Small intestine (tissue), 7 donors: ENCODE data around the gene C3orf85. TPM values are rescaled to one million over a fixed set of nuclear protein-coding genes. Genes with fewer than 3 reads are reported as not detected.
"Not testable (repeated sequence)": the region's sequence is repeated elsewhere in the genome, so short reads cannot be mapped to it uniquely, and the experiment has no call there.

Experiments
- DNase-seq, 2 donors: peaks; one replicate each; pipeline versions ENCODE4 v3.0.0 to v3.0.0-alpha.2; 2013
- FAIRE-seq: peaks from 2 replicates; lab custom pipeline; 2012; peaks lifted over from hg19 to GRCh38; lab: Jason Lieb, UNC
- H3K27ac ChIP-seq, 3 donors: one replicate each; pipeline ENCODE4 v1.5.1; 2013; ENCODE audit warnings: low read length in 2 of 3, mild to moderate bottlenecking in 2 of 3, control low read depth in 1 of 3, inconsistent platforms in 1 of 3, low read depth in 1 of 3, moderate library complexity in 1 of 3
- H3K27me3 ChIP-seq, 3 donors: one replicate each; pipeline ENCODE4 v1.6.1; 2013; ENCODE audit warnings: low read length in 3 of 3, inconsistent platforms in 1 of 3; ENCODE audit not compliant: control insufficient read depth in 3 of 3, insufficient read depth in 3 of 3
- H3K36me3 ChIP-seq, 3 donors: one replicate each; pipeline ENCODE4 v1.6.1; 2013; ENCODE audit warnings: low read length in 3 of 3, inconsistent platforms in 1 of 3, low read depth in 1 of 3, mild to moderate bottlenecking in 1 of 3, moderate library complexity in 1 of 3; ENCODE audit not compliant: control insufficient read depth in 3 of 3, insufficient read depth in 2 of 3
- H3K4me1 ChIP-seq, 3 donors: one replicate each; pipeline ENCODE4 v1.6.1; 2013; ENCODE audit warnings: low read length in 2 of 3, inconsistent platforms in 1 of 3, low read depth in 1 of 3, mild to moderate bottlenecking in 1 of 3, moderate library complexity in 1 of 3; ENCODE audit not compliant: control insufficient read depth in 3 of 3, insufficient read depth in 2 of 3
- H3K4me3 ChIP-seq, 3 donors: one replicate each; pipeline ENCODE4 v1.5.1; 2013; ENCODE audit warnings: low read length in 3 of 3, control low read depth in 1 of 3, inconsistent platforms in 1 of 3, low read depth in 1 of 3, mild to moderate bottlenecking in 1 of 3, moderate library complexity in 1 of 3
- H3K9me3 ChIP-seq, 2 donors: one replicate each; pipeline ENCODE4 v1.6.1; 2013; ENCODE audit warnings: low read depth in 1 of 2, low read length in 1 of 2; ENCODE audit not compliant: control insufficient read depth in 2 of 2, insufficient read depth in 1 of 2
- WGBS, 3 donors: extraction: QIAGEN DNeasy Blood & Tissue Kit; methylation state at CpG; one replicate each; pipeline ENCODE4 v1.1.7; 2013; 5-methylcytosine and 5-hydroxymethylcytosine counted together
- polyA plus RNA-seq, 4 donors: library from polyadenylated mRNA; stranded (reverse) in 3 of 4; unstranded in 1 of 4; fragments of 200-250 nt in 3 of 4; fragments of 120-200 nt in 1 of 4; gene quantifications; one replicate each; pipeline versions ENCODE4 v1.2.1 to v1.2.3, GENCODE V29; 2013
- donor health status: healthy with polysubstance abuse.
- donor health status: control.
- donor health status: control.
- donor health status: Bipolar disorder and iron deficiency.
- donor health status: healthy.

The C3orf85 gene
- polyA plus RNA-seq, 4 donors, result 10.3 to 131 (median 107) TPM

GRCh38 chr3:109127553-109127952 lies 9.0 kb upstream of the C3orf85 start:
- no peak for FAIRE-seq
- no peaks in the 10 kb centered on the region for H3K27me3 ChIP-seq
- peak; percentile 29 to 73 for DNase-seq

GRCh38 chr3:109131276-109131675 lies 5.2 kb upstream of the C3orf85 start:
- peaks cover 3 to 29% (median 4%) of the 10 kb centered on the region in 3 donors for H3K4me1 ChIP-seq
- no peaks in the 10 kb centered on the region for H3K36me3 ChIP-seq
- DNase-seq, result peak in 1 of 2 donors; percentile 75
- no peaks in the 10 kb centered on the region for H3K27me3 ChIP-seq
- peak; percentile 51 for FAIRE-seq
- 13 to 40% (median 36%) methylated on average over 4 of the region's 4 CpGs for WGBS, 3 donors
- H3K4me3 ChIP-seq, result no peak overlapping the region
- H3K9me3 ChIP-seq, result peaks cover 0 to 7% of the 10 kb centered on the region in 2 donors
- H3K27ac ChIP-seq, result peak overlapping the region in 1 of 3 donors; percentile 71

More at GRCh38 chr3:109127553-109127952, 9.0 kb upstream of the C3orf85 start:
- 46 to 75% (median 61%) methylated on average over 2 of the region's 2 CpGs for WGBS, 3 donors
- Histone ChIP-seq H3K36me3 (no peaks in the 10 kb centered on the region), H3K9me3 (peaks cover 0 to 4% of the 10 kb centered on the region in 2 donors), H3K4me3 (no peak overlapping the region), H3K4me1 (peaks cover 3 to 26% (median 4%) of the 10 kb centered on the region in 3 donors), H3K27ac (peak overlapping the region in 2 of 3 donors; percentile 11 to 38)

- H3K27ac ChIP-seq, result peak overlapping the region in 2 of 3 donors; percentile 60 to 72
- peaks cover 3 to 19% (median 4%) of the 10 kb centered on the region in 3 donors for H3K4me1 ChIP-seq
- peak; percentile 87 for FAIRE-seq
- no peaks in the 10 kb centered on the region for H3K27me3 ChIP-seq
- peaks cover 0 to 7% of the 10 kb centered on the region in 2 donors for H3K9me3 ChIP-seq
- H3K36me3 ChIP-seq, result no peaks in the 10 kb centered on the region
- H3K4me3 ChIP-seq, result no peak overlapping the region
- WGBS, 3 donors, result 20 to 61% (median 36%) methylated on average over 5 of the region's 5 CpGs
- peak; percentile 86 to 96 for DNase-seq
Observed at GRCh38 chr3:109132801-109133473, 3.6 kb upstream of the C3orf85 start.

GRCh38 chr3:109133474-109133816 lies 3.1 kb upstream of the C3orf85 start:
- not testable (repeated sequence) for DNase-seq, H3K9me3 ChIP-seq, H3K27me3 ChIP-seq, FAIRE-seq, H3K36me3 ChIP-seq, H3K4me3 ChIP-seq
- peak overlapping the region in 1 of 3 donors; percentile 67 for H3K27ac ChIP-seq
- H3K4me1 ChIP-seq, result peaks cover 3 to 16% (median 4%) of the 10 kb centered on the region in 3 donors
- 12 to 72% (median 25%) methylated on average over 4 to 5 of the region's 5 CpGs for WGBS, 3 donors

- WGBS, 3 donors, result 60 to 78% (median 66%) methylated on average over 2 of the region's 2 CpGs
Observed at GRCh38 chr3:109137761-109138160, 1.2 kb downstream of the C3orf85 start.

GRCh38 chr3:109140318-109140717 lies 3.8 kb downstream of the C3orf85 start:
- Histone ChIP-seq H3K27ac (peak overlapping the region in 1 of 3 donors; percentile 20), H3K4me1 (no peaks in the 10 kb centered on the region), H3K9me3 (peaks cover 0 to 3% of the 10 kb centered on the region in 2 donors), H3K4me3 (peak overlapping the region in 2 of 3 donors; percentile 2 to 44), H3K27me3 (no peaks in the 10 kb centered on the region), H3K36me3 (peaks cover 0 to 8% (median 7%) of the 10 kb centered on the region in 3 donors)
- 84 to 89% (median 85%) methylated on average over 4 of the region's 4 CpGs for WGBS, 3 donors
- DNase-seq (no peak), FAIRE-seq (no peak)

More at GRCh38 chr3:109137761-109138160, 1.2 kb downstream of the C3orf85 start:
- H3K4me1 ChIP-seq, result peaks cover 0 to 6% (median 0%) of the 10 kb centered on the region in 3 donors
- peaks cover 0 to 6% (median 4%) of the 10 kb centered on the region in 3 donors for H3K36me3 ChIP-seq
- no peak overlapping the region for H3K27ac ChIP-seq
- peak overlapping the region in 2 of 3 donors; percentile 49 to 59 for H3K4me3 ChIP-seq
- FAIRE-seq (no peak), DNase-seq (no peak)
- peaks cover 0 to 3% of the 10 kb centered on the region in 2 donors for H3K9me3 ChIP-seq
- no peaks in the 10 kb centered on the region for H3K27me3 ChIP-seq

- H3K4me3 ChIP-seq, result peak overlapping the region in 1 of 3 donors; percentile 11
Observed at GRCh38 chr3:109143646-109144045, 7.1 kb downstream of the C3orf85 start.

GRCh38 chr3:109149078-109149477 lies 12.6 kb downstream of the C3orf85 start:
- 25 to 69% (median 57%) methylated on average over 2 of the region's 2 CpGs for WGBS, 3 donors
- H3K27me3 ChIP-seq, result no peaks in the 10 kb centered on the region
- DNase-seq, result peak in 1 of 2 donors; percentile 29
- peaks cover 0 to 12% (median 3%) of the 10 kb centered on the region in 3 donors for H3K36me3 ChIP-seq
- peaks cover 0 to 5% of the 10 kb centered on the region in 2 donors for H3K9me3 ChIP-seq
- no peak overlapping the region for H3K4me3 ChIP-seq
- no peak overlapping the region for H3K27ac ChIP-seq
- FAIRE-seq, result no peak
- peaks cover 0 to 8% (median 4%) of the 10 kb centered on the region in 3 donors for H3K4me1 ChIP-seq

More at GRCh38 chr3:109143646-109144045, 7.1 kb downstream of the C3orf85 start:
- DNase-seq (no peak), FAIRE-seq (no peak)
- Histone ChIP-seq H3K27ac (no peak overlapping the region), H3K4me1 (peaks cover 0 to 4% (median 0%) of the 10 kb centered on the region in 3 donors), H3K36me3 (peaks cover 0 to 10% (median 9%) of the 10 kb centered on the region in 3 donors), H3K9me3 (no peaks in the 10 kb centered on the region), H3K27me3 (no peaks in the 10 kb centered on the region)
- 72 to 91% (median 89%) methylated on average over 1 of the region's 1 CpG for WGBS, 3 donors
